Colonic mucosa (tissue), 4 donors: ENCODE data around the gene EEFSEC. TPM values are rescaled to one million over a fixed set of nuclear protein-coding genes. Genes with fewer than 3 reads are reported as not detected.

ENCODE experiments used
- DNase-seq: peaks from one replicate; pipeline ENCODE4 v3.0.0-alpha.2; 2020
- H3K27ac ChIP-seq: fragments of 200-600 bp; one replicate; pipeline ENCODE4 v1.8.0; 2021
- H3K27me3 ChIP-seq: fragments of 200-600 bp; one replicate; pipeline ENCODE4 v1.8.0; 2021
- H3K36me3 ChIP-seq: fragments of 200-600 bp; one replicate; pipeline ENCODE4 v1.8.0; 2021
- H3K4me1 ChIP-seq: fragments of 200-600 bp; one replicate; pipeline ENCODE4 v1.8.0; 2021; ENCODE audit warnings: mild to moderate bottlenecking
- H3K4me3 ChIP-seq: fragments of 200-600 bp; one replicate; pipeline ENCODE4 v1.8.0; 2021
- H3K9ac ChIP-seq, 2 donors: one replicate each; pipeline ENCODE4 v1.7.0; 2013; ENCODE audit warnings: control low read depth in 2 of 2, low read depth in 2 of 2, low read length in 2 of 2
- H3K9me3 ChIP-seq: fragments of 200-600 bp; one replicate; pipeline ENCODE4 v1.8.0; 2021
- CTCF ChIP-seq: fragments of 200-600 bp; IDR thresholded peaks from one replicate; pipeline ENCODE4 v1.8.0; 2022; ENCODE audit warnings: antibody characterized with exemption, mild to moderate bottlenecking
- intact Hi-C: fragments of 100-400 bp; cut with DNase I; formaldehyde crosslinking; loops from one replicate; pipeline ENCODE4 v1.14.1; 2022
- total RNA-seq, 2 donors: library from RNA; stranded (reverse); fragmentation: NEBNext Ultra II Directional in 1 of 2; extraction: Animal tissue kit (Norgen Biotek cat#: 25700) in 1 of 2; gene quantifications; one replicate each; pipeline ENCODE4 v1.2.1, GENCODE V29; 2021
- donor health status: healthy.
- donor health status: DM: no; HTN: no; CAD: no.
- donor health status: DM: no; HTN: no; CAD: no.

Gene EEFSEC
- total RNA-seq, 2 donors from 2014 or later: 8.6 to 16.6 TPM

- Histone ChIP-seq H3K36me3 (no peaks in the 10 kb centered on the region), H3K27ac (no peak overlapping the region), H3K9ac (peak overlapping the region in 1 of 2 donors; percentile 43), H3K9me3 (no peaks in the 10 kb centered on the region), H3K27me3 (no peaks in the 10 kb centered on the region), H3K4me1 (peaks cover 16% of the 10 kb centered on the region), H3K4me3 (no peak overlapping the region)
- no peak for TF ChIP-seq CTCF
- intact Hi-C loops: no loop called here
- DNase-seq: peak; percentile 93
Measured at GRCh38 chr3:128383316-128384235, 230.3 kb downstream of the EEFSEC start.

- H3K9ac ChIP-seq: no peak overlapping the region
- no peak for TF ChIP-seq CTCF
- peaks cover 16% of the 10 kb centered on the region for H3K4me1 ChIP-seq
- H3K27me3 ChIP-seq: no peaks in the 10 kb centered on the region
- no peak overlapping the region for H3K4me3 ChIP-seq
- no peak overlapping the region for H3K27ac ChIP-seq
- no peak for DNase-seq
- intact Hi-C loops: no loop called here
- H3K9me3 ChIP-seq: no peaks in the 10 kb centered on the region
- no peaks in the 10 kb centered on the region for H3K36me3 ChIP-seq
Measured at GRCh38 chr3:128385080-128385832, 232.0 kb downstream of the EEFSEC start.

GRCh38 chr3:128388932-128389331 is 235.7 kb downstream of the EEFSEC start:
- intact Hi-C loops: no loop called here

GRCh38 chr3:128390867-128391266 is 237.6 kb downstream of the EEFSEC start:
- intact Hi-C loops: no loop called here
- no peaks in the 10 kb centered on the region for H3K4me1 ChIP-seq
- H3K9ac ChIP-seq: no peak overlapping the region
- H3K27ac ChIP-seq: no peak overlapping the region
- TF ChIP-seq CTCF: no peak
- no peaks in the 10 kb centered on the region for H3K9me3 ChIP-seq
- no peaks in the 10 kb centered on the region for H3K27me3 ChIP-seq
- no peak overlapping the region for H3K4me3 ChIP-seq
- H3K36me3 ChIP-seq: no peaks in the 10 kb centered on the region
- DNase-seq: no peak

More at GRCh38 chr3:128388932-128389331, 235.7 kb downstream of the EEFSEC start:
- TF ChIP-seq CTCF: no peak
- no peaks in the 10 kb centered on the region for H3K27me3 ChIP-seq
- H3K4me1 ChIP-seq: peaks cover 10% of the 10 kb centered on the region
- no peak overlapping the region for H3K27ac ChIP-seq
- H3K9me3 ChIP-seq: no peaks in the 10 kb centered on the region
- no peaks in the 10 kb centered on the region for H3K36me3 ChIP-seq
- H3K4me3 ChIP-seq: no peak overlapping the region
- no peak overlapping the region for H3K9ac ChIP-seq
- no peak for DNase-seq

- TF ChIP-seq CTCF: no peak
- no peaks in the 10 kb centered on the region for H3K4me1 ChIP-seq
- intact Hi-C loops: no loop called here
- no peaks in the 10 kb centered on the region for H3K27me3 ChIP-seq
- no peak overlapping the region for H3K9ac ChIP-seq
- H3K27ac ChIP-seq: no peak overlapping the region
- no peak for DNase-seq
- H3K4me3 ChIP-seq: no peak overlapping the region
- no peaks in the 10 kb centered on the region for H3K9me3 ChIP-seq
- no peaks in the 10 kb centered on the region for H3K36me3 ChIP-seq
Measured at GRCh38 chr3:128392021-128392420, 238.7 kb downstream of the EEFSEC start.
